Activated CD4-positive, alpha-beta memory T cell treated with anti-CD3 and anti-CD28 coated beads for 36 hours (primary cell): ENCODE data around the gene ENTREP3. TPM values are rescaled to one million over a fixed set of nuclear protein-coding genes. Genes with fewer than 3 reads are reported as not detected.
"Not testable (repeated sequence)": the region's sequence is repeated elsewhere in the genome, so short reads cannot be mapped to it uniquely, and the experiment has no call there.

ENCODE experiments used
- CTCF ChIA-PET: fragments of 350-600 bp; sonication (Branson Sonifier 250); formaldehyde crosslinking; loops from one replicate; lab custom pipeline; 2021; ENCODE audit warnings: antibody characterized with exemption, inconsistent platforms; lab: Charles Lee
- POLR2A ChIA-PET: fragments of 350-600 bp; sonication (Branson Sonifier 250); formaldehyde crosslinking; loops from one replicate; lab custom pipeline; 2021; ENCODE audit warnings: antibody characterized with exemption; lab: Charles Lee
- DNase-seq: peaks from one replicate; pipeline ENCODE4 v3.0.0-alpha.2; 2020
- H3K27ac Mint-ChIP-seq: one replicate; pipeline ENCODE4 v1.8.0; 2021; ENCODE audit warnings: mixed read lengths
- H3K27me3 Mint-ChIP-seq: one replicate; pipeline ENCODE4 v1.8.0; 2021; ENCODE audit warnings: mixed read lengths
- H3K36me3 Mint-ChIP-seq: one replicate; pipeline ENCODE4 v1.8.0; 2021; ENCODE audit warnings: mixed read lengths
- H3K4me1 Mint-ChIP-seq: one replicate; pipeline ENCODE4 v1.8.0; 2021; ENCODE audit warnings: low read depth, mixed read lengths
- H3K4me3 Mint-ChIP-seq: one replicate; pipeline ENCODE4 v1.8.0; 2021; ENCODE audit warnings: mild to moderate bottlenecking, mixed read lengths
- H3K9me3 Mint-ChIP-seq: one replicate; pipeline ENCODE4 v1.8.0; 2021; ENCODE audit warnings: mixed read lengths
- intact Hi-C: fragments of 100-400 bp; cut with micrococcal nuclease; formaldehyde crosslinking; loops from one replicate; pipeline ENCODE4 v1.15.1; 2023
- total RNA-seq, 2 experiments: library from RNA; stranded (reverse); gene quantifications; one replicate each; pipeline ENCODE4 v1.2.3, GENCODE V29; 2021

The ENTREP3 gene
- total RNA-seq, 2 experiments from 2014 or later, result 32.9 to 34.1 TPM

GRCh38 chr1:155218854-155219591, 36.3 kb downstream of the ENTREP3 start:
- intact Hi-C loops, result loop anchor here (1.0 kb wide), 1 partner anchor 8 kb away; no protein-coding TSS in a partner anchor
- CTCF ChIA-PET, result no interaction called here
- POLR2A ChIA-PET, result no interaction called here
- peak overlapping the region; percentile 9 for H3K4me3 Mint-ChIP-seq
- no peaks in the 10 kb centered on the region for H3K27me3 Mint-ChIP-seq
- no peaks in the 10 kb centered on the region for H3K9me3 Mint-ChIP-seq
- peaks cover 18% of the 10 kb centered on the region for H3K4me1 Mint-ChIP-seq
- H3K27ac Mint-ChIP-seq, result no peak overlapping the region
- peak; percentile 30 for DNase-seq
- H3K36me3 Mint-ChIP-seq, result peaks cover 6% of the 10 kb centered on the region

- CTCF ChIA-PET, result interaction anchor here (0.6 kb wide), 1 partner anchor 149 kb away, joined by 3 read pairs; no protein-coding TSS in a partner anchor
- DNase-seq, H3K4me3 Mint-ChIP-seq, H3K9me3 Mint-ChIP-seq, H3K27me3 Mint-ChIP-seq, intact Hi-C loops, POLR2A ChIA-PET, H3K36me3 Mint-ChIP-seq: not testable (repeated sequence)
- Mint-ChIP-seq H3K27ac (peak overlapping the region; percentile 36), H3K4me1 (peaks cover 24% of the 10 kb centered on the region)
These were observed 40.6 kb downstream of the ENTREP3 start for GRCh38 chr1:155214702-155215101.

- H3K9me3 Mint-ChIP-seq, intact Hi-C loops, DNase-seq, H3K4me3 Mint-ChIP-seq, H3K27me3 Mint-ChIP-seq, H3K36me3 Mint-ChIP-seq, H3K27ac Mint-ChIP-seq, POLR2A ChIA-PET: not testable (repeated sequence)
- CTCF ChIA-PET, result interaction anchor here (1.1 kb wide), 1 partner anchor 15 kb away, joined by 3 read pairs; no protein-coding TSS in a partner anchor
- H3K4me1 Mint-ChIP-seq, result peaks cover 31% of the 10 kb centered on the region
These were observed 43.2 kb downstream of the ENTREP3 start for GRCh38 chr1:155212051-155212440.

DNA sequence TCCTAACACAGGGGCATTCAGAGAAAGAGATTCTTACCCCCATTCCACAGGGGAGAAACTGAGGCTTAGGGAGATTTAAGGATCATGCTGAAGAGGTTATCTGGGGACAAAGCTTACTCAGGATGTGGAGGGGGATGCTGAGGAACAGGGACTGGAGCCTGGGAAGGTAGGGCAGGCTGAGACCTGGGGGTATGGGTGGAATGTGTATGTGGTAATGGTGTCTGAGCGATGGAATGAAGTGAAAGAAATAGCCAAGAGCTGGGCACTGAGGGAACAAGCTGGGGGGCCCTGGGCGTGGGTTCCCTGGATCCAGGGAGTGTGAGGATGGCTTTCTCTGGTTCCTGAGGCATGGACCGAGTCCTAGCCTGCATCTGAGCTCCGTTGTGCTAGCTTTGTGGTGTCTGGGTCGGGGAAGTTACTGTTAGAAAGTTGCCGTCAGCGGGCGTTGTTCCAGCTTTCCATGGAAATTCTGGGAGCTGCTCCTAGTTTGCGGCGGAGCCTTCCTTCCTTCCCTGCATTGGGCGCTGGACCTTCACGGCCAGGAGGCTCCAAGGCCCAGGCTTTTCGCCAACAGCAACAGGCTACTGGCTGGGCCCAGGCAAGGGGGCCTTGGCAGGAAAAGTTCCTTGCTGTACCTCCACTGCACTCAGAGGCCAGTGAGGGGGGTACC, 43.8 kb downstream of the ENTREP3 start:
- peaks cover 35% of the 10 kb centered on the region for H3K4me1 Mint-ChIP-seq
- H3K27me3 Mint-ChIP-seq, H3K4me3 Mint-ChIP-seq, H3K27ac Mint-ChIP-seq, intact Hi-C loops, H3K36me3 Mint-ChIP-seq, DNase-seq, H3K9me3 Mint-ChIP-seq, POLR2A ChIA-PET: not testable (repeated sequence)
- CTCF ChIA-PET, result interaction anchor here (1.1 kb wide), 1 partner anchor 15 kb away, joined by 3 read pairs; no protein-coding TSS in a partner anchor

- intact Hi-C loops, result no loop called here
- H3K4me3 Mint-ChIP-seq, result peak overlapping the region; percentile 42
- ChIA-PET POLR2A (interaction anchor here (1.3 to 1.4 kb wide), 2 partner anchors 16 to 75 kb away, joined by 3 to 5 read pairs; no protein-coding TSS in a partner anchor), CTCF (interaction anchor here (1.1 to 5.7 kb wide), 3 partner anchors 16 to 35 kb away, joined by 3 to 77 read pairs (median 69); partner anchors contain the start of genes KRTCAP2 and TRIM46)
- H3K9me3 Mint-ChIP-seq, result no peaks in the 10 kb centered on the region
- H3K36me3 Mint-ChIP-seq, result peaks cover 6% of the 10 kb centered on the region
- H3K27ac Mint-ChIP-seq, result no peak overlapping the region
- H3K4me1 Mint-ChIP-seq, result peaks cover 35% of the 10 kb centered on the region
- DNase-seq, result no peak
- no peaks in the 10 kb centered on the region for H3K27me3 Mint-ChIP-seq
These were observed 44.8 kb downstream of the ENTREP3 start for GRCh38 chr1:155210314-155211104.

- Mint-ChIP-seq H3K4me1 (peaks cover 29% of the 10 kb centered on the region), H3K36me3 (no peaks in the 10 kb centered on the region), H3K9me3 (no peaks in the 10 kb centered on the region), H3K27ac (peak overlapping the region; percentile 89), H3K4me3 (peak overlapping the region; percentile 83), H3K27me3 (no peaks in the 10 kb centered on the region)
- DNase-seq, result no peak
- intact Hi-C loops, result loop anchor here (1.0 to 5.0 kb wide), 3 partner anchors 15 to 37 kb away; partner anchors contain the start of genes KRTCAP2 and TRIM46
- POLR2A ChIA-PET, result interaction anchor here (1.1 to 3.6 kb wide), 6 partner anchors 15 to 115 kb away, joined by 3 to 58 read pairs (median 4); partner anchors contain the start of gene KRTCAP2
- CTCF ChIA-PET, result interaction anchor here (1.5 to 6.6 kb wide), 5 partner anchors 14 to 124 kb away, joined by 4 to 82 read pairs (median 69); partner anchors contain the start of genes KRTCAP2 and TRIM46
These were observed 46.0 kb downstream of the ENTREP3 start for GRCh38 chr1:155209312-155209721.

DNA sequence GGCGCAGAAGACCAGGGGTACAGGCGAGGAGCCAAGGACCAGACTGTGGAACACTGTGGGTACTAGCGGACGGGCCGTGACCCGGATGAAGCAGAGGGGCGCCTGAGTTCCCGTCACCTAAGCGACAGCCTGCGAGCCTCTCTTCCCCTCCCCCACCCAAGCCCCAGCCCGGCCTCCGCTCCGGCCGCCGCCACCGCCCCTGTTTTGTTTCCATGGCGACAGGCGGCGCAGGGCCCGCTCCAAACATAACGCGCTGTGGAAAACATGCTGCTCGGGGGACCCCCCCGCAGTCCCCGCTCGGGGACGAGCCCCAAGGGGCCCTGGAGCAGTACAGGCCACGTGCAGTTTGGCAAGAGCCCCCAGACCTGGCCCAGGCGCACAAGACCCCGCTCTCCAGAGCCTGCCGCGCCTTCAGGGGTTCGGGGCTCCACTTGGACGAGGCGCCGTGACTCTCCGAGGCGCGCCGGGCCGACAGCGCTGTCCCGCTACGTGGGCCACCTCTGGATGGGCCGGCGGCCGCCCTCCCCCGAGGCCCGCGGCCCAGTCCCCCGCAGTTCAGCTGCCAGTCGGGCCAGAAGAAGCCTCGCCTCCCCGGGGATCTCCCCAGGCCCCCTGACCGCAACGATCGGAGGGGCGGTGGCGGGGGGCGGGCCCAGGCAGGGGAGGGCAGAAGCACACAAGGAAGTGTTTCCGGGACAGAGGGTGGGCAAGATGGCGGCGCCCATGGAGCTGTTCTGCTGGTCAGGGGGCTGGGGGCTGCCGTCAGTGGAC, 46.6 kb downstream of the ENTREP3 start, which contains the start of gene MTX1:
Gene MTX1 (plus strand): TSS at position 155 of the 771 bp plus-strand sequence. CDS start 110 bp downstream, at position 265.
- Mint-ChIP-seq H3K27me3 (no peaks in the 10 kb centered on the region), H3K4me1 (peaks cover 29% of the 10 kb centered on the region), H3K9me3 (no peaks in the 10 kb centered on the region), H3K27ac (peak within 1 kb of the TSS; percentile 89), H3K4me3 (peak within 1 kb of the TSS; percentile 83), H3K36me3 (no peaks in the 10 kb centered on the region)
- peak; percentile 92 for DNase-seq
- ChIA-PET CTCF (interaction anchor here (1.5 to 6.6 kb wide), 6 partner anchors 14 to 123 kb away, joined by 4 to 82 read pairs (median 60); partner anchors contain the start of genes KRTCAP2 and TRIM46), POLR2A (interaction anchor here (1.1 to 3.6 kb wide), 7 partner anchors 14 to 115 kb away, joined by 3 to 58 read pairs (median 5); partner anchors contain the start of gene KRTCAP2)
- intact Hi-C loops, result loop anchor here (1.0 to 5.0 kb wide), 3 partner anchors 14 to 36 kb away; partner anchors contain the start of genes KRTCAP2 and TRIM46

DNA sequence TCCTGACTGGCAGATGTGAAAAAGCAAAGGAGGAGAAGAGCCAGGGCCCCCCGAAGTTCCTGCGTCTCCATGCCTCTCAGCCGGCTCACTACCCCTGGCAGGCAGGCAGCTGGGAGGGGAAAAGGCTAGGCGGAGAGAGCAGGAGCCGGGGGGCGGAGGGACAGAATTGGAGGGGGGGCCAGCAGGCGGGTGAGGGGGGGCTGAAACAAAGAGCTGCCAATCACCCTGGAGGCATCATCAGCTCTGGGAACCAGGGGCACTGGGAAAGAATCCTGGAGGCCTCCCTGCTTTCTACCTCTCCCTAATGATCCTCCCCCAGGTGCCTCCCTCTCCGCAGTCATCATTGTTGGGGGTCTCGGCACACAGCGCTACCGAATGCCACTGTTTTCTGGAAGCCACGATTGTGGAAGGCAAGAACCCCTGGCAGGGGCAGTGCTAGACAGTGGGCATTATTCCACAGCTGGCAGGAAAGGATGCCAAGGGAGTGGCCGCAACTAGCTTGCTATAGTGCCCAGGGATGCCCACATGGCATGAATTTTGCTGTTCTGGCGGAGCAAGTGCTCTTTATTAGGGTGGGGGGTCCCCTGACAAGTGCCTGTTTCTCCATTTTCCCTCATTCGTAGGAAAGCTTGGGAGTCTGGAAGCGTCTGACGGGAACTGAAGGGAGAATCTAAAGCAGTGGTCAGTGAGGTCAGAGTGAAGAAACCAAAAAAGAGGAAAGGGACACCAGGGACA, 47.3 kb downstream of the ENTREP3 start, which contains the start of gene THBS3:
Gene THBS3 (minus strand): TSS at position 92 of the 735 bp plus-strand sequence. CDS start 21 bp downstream, at position 71.
- H3K9me3 Mint-ChIP-seq, result no peaks in the 10 kb centered on the region
- CTCF ChIA-PET, result interaction anchor here (0.5 to 6.6 kb wide), 8 partner anchors 13 to 123 kb away, joined by 3 to 82 read pairs (median 38); partner anchors contain the start of genes KRTCAP2 and TRIM46
- no peaks in the 10 kb centered on the region for H3K27me3 Mint-ChIP-seq
- H3K36me3 Mint-ChIP-seq, result no peaks in the 10 kb centered on the region
- intact Hi-C loops, result loop anchor here (1.0 to 5.0 kb wide), 3 partner anchors 13 to 36 kb away; partner anchors contain the start of genes KRTCAP2 and TRIM46
- peak within 1 kb of the TSS; percentile 89 for H3K27ac Mint-ChIP-seq
- H3K4me3 Mint-ChIP-seq, result peak within 1 kb of the TSS; percentile 83
- POLR2A ChIA-PET, result interaction anchor here (0.8 to 3.6 kb wide), 5 partner anchors 14 to 52 kb away, joined by 5 to 58 read pairs (median 9); partner anchors contain the start of genes KRTCAP2 and TRIM46
- H3K4me1 Mint-ChIP-seq, result peaks cover 29% of the 10 kb centered on the region
- no peak for DNase-seq

DNA sequence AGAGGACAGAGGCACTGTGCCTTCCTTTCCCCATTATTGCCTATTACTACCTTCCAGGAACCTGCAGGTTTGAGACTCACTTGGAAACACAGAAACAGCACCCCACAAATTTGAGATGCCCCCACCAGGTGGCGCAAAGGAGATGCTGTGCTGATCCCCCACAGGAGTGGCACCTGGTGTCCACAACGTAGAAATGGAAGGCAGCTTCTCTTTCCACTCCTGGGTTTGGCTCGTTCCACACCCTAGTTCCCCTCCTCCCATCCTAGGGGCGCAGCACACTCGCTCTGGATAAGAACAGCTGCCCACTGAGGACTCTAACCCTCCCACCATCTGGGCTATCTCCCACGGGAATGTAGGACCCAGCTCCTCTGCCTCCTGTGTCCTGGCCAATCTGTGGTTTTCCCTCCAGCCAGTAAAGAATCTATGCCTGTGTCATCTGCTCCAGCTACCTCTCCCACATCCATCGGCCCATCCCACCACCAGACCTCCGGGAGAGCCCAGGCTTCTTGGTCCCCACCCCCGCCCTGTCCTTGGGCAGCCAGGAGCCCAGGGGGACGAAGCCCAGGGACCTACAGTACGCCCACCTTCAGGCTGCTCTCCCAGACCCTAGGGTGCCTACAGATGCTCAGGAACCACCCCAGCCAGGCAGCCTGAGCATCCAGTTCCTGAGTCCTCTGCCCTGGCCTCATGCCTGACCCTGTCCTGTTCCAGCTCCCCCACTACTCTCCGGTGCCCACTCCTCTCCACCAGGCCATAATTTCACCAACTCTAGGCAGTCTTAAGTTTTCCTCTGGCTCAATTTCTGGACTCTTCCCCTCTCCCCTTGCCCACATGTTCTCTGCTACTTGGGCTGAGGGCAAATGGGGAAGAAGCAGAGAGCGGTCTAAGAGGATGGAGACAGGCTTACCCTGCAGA, 48.1 kb downstream of the ENTREP3 start:
- no peaks in the 10 kb centered on the region for H3K36me3 Mint-ChIP-seq
- H3K27me3 Mint-ChIP-seq, result no peaks in the 10 kb centered on the region
- POLR2A ChIA-PET, result interaction anchor here (0.7 to 3.6 kb wide), 6 partner anchors 13 to 53 kb away, joined by 3 to 58 read pairs (median 8); partner anchors contain the start of genes KRTCAP2 and TRIM46
- peaks cover 29% of the 10 kb centered on the region for H3K4me1 Mint-ChIP-seq
- no peaks in the 10 kb centered on the region for H3K9me3 Mint-ChIP-seq
- H3K27ac Mint-ChIP-seq, result peak overlapping the region; percentile 67
- CTCF ChIA-PET, result interaction anchor here (0.6 to 6.6 kb wide), 15 partner anchors 12 to 385 kb away, joined by 3 to 82 read pairs (median 7); partner anchors contain the start of genes KRTCAP2, RUSC1, SCAMP3 and TRIM46
- intact Hi-C loops, result loop anchor here (1.0 to 5.0 kb wide), 2 partner anchors 19 to 35 kb away; partner anchors contain the start of genes KRTCAP2 and TRIM46
- peak overlapping the region; percentile 40 for H3K4me3 Mint-ChIP-seq
- DNase-seq, result peak; percentile 93
